DMS 273 (cell line): ENCODE measurements around the gene CNOT8.
A peak's percentile ranks its signal among the peaks of the same experiment; 100 is the strongest.
"Not testable (repeated sequence)": the region's sequence is repeated elsewhere in the genome, so short reads cannot be mapped to it uniquely, and the experiment has no call there.

Experiments used
- DNase-seq: peaks from one replicate; lab custom pipeline; 2025; ENCODE audit not compliant: unreplicated experiment; lab: John Stamatoyannopoulos, UW

The CNOT8 gene

GRCh38 chr5:154858297-154858971 is at the start of gene CNOT8:
Gene CNOT8 (plus strand): TSS chr5:154858627. CDS start chr5:154863279, 4,652 bp downstream.
- peak; percentile 99 for DNase-seq

GRCh38 chr5:154811239-154811638 is 47.2 kb upstream of the CNOT8 start:
- no peak for DNase-seq

DNA sequence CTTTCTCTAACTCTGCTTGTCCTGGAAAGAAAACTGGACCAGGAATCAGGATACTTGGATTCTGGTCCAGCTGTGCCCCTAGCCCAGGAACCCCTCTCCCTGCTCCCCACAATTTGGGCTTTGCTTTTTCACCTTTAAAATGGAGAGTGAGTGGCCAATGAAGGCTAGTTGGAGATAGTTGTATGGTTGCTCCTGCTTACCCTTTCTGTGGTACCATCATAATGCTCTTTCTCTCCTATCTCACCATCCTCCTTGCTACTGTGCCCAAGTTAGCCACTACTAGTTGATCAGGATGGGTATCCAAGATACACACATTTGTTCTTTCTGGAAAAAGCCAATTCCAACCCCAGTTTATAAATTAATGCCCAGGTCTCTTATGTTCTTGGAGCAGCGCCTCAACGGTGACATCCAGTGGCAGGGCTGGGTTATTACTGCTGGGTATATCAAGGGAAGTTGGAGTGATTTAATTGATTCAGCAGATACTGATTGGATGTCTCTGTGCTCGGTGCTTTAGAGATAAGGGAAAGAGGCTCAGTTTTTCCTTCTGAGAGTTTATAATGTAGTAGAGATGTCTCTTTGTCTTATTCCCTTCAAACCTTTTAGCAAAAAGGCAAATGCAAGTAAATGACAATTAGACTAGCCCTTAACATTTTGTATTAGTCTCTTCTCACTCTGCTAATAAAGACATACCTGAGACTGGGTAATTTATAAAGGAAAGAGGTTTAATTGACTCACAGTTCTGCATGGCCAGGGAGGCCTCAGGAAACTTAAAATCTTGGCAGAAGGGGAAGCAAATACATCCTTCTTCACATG is 46.6 kb upstream of the CNOT8 start:
- peak; percentile 71 for DNase-seq

- DNase-seq, result no peak
Measured at GRCh38 chr5:154813158-154813557, 45.3 kb upstream of the CNOT8 start.

GRCh38 chr5:154813736-154814135 is 44.7 kb upstream of the CNOT8 start:
- DNase-seq, result no peak

DNA sequence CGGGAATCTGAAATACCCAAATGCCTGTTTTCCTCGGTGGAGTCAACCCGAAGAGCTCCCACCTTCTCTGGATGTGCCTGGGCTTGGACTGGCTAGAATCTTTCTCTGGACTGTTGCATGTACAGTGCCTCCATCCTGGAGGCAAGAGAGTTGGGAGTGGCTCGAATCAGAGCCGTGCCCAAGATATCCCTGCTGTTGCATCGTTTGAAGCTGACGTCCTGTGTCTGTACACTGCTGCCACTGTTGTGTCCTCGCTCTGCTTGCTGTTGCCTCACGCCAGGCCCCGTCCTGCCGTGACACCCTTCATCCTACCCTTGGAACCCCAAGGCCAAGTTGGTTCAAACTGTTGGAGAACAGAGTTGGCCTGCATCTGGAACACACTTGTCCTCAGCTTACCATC is 43.4 kb upstream of the CNOT8 start:
- DNase-seq, result no peak

GRCh38 chr5:154815684-154816247 is 42.7 kb upstream of the CNOT8 start:
- no peak for DNase-seq

GRCh38 chr5:154816891-154817492 is 41.4 kb upstream of the CNOT8 start:
- no peak for DNase-seq

DNA sequence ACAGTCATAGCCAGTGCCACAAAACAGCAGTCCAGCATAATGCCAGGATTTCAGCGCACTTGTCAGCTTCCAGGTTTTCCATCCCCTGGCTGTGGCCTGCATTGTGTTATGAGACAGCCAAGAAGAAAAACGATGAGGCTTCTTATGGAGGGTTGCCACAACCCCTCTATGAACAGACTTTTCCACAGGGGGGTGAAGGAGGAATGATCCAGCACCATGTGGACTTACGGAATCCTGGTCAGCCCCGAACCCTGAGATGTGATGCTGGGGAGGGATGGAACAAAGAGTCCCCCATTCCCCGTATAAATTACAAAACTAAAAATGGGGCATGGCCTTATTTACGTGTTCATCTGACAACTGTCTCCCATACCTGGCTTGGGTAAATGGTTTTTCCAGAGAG is 40.6 kb upstream of the CNOT8 start:
- DNase-seq, result no peak

DNA sequence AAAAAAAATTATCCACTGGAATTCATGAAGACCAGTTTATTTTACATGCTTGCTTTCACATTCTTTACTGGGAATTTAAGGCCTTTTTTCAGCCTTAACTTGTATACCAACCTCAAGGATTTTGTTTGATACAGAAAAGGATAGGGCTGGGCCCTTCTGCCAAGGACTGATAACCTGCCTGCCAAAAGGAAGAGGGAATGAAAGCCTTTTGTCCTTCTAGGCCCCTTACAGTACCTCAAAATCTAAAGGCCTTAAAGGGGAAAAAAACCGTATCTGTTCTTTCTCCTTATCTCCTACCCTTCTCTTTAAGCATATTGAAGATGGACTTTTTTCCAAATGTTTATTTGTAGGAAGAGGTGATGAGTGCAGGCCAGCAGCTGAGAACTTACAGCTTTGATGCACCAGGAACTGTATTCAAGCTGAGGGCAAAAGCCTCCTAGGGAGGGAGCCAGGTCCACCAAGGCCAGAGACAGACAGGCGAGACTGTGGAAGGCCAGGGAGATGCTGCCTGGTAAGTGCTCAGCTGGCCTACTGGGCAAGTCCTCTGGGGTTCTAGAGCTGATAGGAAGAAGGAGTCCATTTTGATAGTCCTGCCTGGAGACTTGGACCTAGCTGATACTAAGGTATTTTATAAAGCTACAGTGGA is 39.8 kb upstream of the CNOT8 start:
- no peak for DNase-seq

GRCh38 chr5:154819546-154819945 is 38.9 kb upstream of the CNOT8 start:
- no peak for DNase-seq

GRCh38 chr5:154820383-154820782 is 38.0 kb upstream of the CNOT8 start:
- no peak for DNase-seq

GRCh38 chr5:154822896-154823295 is 35.5 kb upstream of the CNOT8 start:
- not testable (repeated sequence) for DNase-seq

GRCh38 chr5:154823605-154824004 is 34.8 kb upstream of the CNOT8 start:
- DNase-seq, result no peak

GRCh38 chr5:154824070-154824469 is 34.4 kb upstream of the CNOT8 start:
- no peak for DNase-seq

DNA sequence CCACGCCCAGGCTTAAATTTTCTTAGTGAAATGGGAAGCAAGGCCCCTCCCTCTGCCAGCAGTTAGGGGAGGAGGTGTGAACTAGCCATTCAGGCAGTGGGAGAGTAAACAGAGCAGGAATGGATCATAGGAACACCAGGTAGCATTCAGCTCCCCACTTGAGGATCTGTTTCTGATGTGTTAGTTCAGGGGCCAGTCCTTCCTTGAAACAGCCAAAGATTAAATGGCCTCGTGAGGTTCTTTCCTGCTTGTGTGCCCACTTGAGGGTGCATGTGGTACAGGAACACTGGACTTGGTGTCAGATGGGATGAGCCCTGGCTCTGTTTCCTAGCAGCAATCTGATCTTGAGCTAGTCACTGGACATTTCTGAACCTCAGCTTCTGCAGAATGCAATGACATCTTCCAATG is 29.2 kb upstream of the CNOT8 start:
- no peak for DNase-seq

GRCh38 chr5:154829589-154830218 is 28.7 kb upstream of the CNOT8 start:
- no peak for DNase-seq

- DNase-seq, result peak; percentile 32
Measured at GRCh38 chr5:154830219-154830595, 28.2 kb upstream of the CNOT8 start.

DNA sequence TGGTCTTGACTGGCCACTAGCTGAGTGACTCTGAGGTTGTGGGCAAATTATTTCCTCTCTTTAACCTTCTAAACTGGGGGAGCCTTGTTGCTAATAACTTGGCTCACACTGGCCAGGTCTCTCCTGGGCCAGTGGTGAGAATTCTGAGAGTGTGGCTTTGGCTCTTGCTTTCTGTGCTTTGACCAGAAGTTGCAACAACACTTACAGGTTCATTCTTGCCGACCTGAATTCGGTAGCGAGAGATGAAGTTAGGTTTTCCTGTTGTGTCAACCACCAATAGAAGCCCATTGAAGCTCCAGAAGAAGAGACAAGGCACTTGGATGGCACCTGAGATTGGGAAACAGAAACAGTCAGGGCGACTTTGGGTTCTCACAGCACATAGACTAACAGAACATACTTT is 27.8 kb upstream of the CNOT8 start:
- no peak for DNase-seq

DNA sequence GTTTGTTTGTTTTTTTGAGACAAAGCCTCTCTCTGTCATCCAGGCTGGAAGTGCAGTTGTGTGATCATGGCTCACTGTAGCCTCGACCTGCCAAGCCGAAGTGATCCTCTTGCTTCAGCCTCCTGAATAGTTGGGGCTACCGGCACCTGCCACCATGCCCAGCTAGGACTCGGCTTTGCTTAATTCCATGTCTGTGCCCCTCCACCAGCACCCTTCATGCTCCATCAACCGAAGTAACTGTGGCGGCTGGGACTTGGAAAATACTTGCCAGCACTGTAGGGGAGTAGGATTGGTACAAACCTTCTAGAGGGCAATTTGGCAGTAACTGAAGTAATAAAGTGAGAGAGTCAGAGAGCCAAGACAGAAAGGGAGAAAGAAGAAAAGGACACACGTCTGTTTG is 27.0 kb upstream of the CNOT8 start:
- DNase-seq, result no peak

GRCh38 chr5:154832804-154833203 is 25.6 kb upstream of the CNOT8 start:
- not testable (repeated sequence) for DNase-seq
